GM18951 (cell line): Measurements from ENCODE around the gene TMSB10.

Experiments used
- POLR2A ChIP-seq: IDR thresholded peaks from 4 replicates; pipeline ENCODE4 v1.6.1; 2011; ENCODE audit warnings: mild to moderate bottlenecking; ENCODE audit not compliant: insufficient read length, insufficient read depth; ENCODE audit errors: extremely low read depth
- in situ Hi-C: fragments of 300-500 bp; cut with MboI; formaldehyde crosslinking; loops from one replicate; pipeline ENCODE4 v1.12.0; 2022; ENCODE audit warnings: low sequenced_read_pairs, mixed read lengths, inconsistent platforms; ENCODE audit not compliant: unreplicated experiment

The TMSB10 gene

GRCh38 chr2:84899304-84900204 lies 5.9 kb upstream of the TMSB10 start:
- in situ Hi-C loops: loop anchor here (25.0 kb wide), 1 partner anchor 388 kb away; no protein-coding TSS in a partner anchor
- TF ChIP-seq POLR2A: no peak

- in situ Hi-C loops: loop anchor here (25.0 kb wide), 1 partner anchor 386 kb away; no protein-coding TSS in a partner anchor
- no peak for TF ChIP-seq POLR2A
Measured at GRCh38 chr2:84900971-84901370, 4.5 kb upstream of the TMSB10 start.

DNA sequence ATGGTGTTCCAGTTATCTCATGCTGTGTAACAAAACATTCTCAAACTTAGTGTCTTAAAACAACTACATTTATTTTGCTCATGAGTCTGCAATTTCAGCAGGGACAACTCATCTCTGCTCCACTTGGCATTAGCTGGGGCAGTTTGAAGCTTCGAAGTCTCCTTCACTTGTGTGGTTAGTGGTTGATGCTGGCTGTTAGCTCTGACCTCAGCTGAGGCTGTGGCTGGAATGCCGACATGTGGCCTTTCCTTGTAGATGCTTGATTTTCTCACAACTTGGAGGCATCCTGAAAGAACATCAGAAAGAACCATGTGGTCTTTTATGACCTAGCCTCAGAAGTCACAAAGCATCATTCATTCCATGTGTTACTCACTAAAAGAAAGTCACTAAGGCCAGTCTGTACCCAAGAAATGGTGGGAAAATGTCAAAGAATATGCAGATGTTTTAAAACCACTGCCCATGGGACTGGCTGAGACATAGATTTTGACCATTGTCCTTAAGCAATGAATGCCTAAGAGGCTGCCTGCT lies 3.8 kb upstream of the TMSB10 start:
- in situ Hi-C loops: loop anchor here (25.0 kb wide), 1 partner anchor 386 kb away; no protein-coding TSS in a partner anchor
- TF ChIP-seq POLR2A: no peak

GRCh38 chr2:84902526-84902925 lies 2.9 kb upstream of the TMSB10 start:
- in situ Hi-C loops: loop anchor here (25.0 kb wide), 1 partner anchor 385 kb away; no protein-coding TSS in a partner anchor
- TF ChIP-seq POLR2A: no peak

- in situ Hi-C loops: loop anchor here (25.0 kb wide), 1 partner anchor 383 kb away; no protein-coding TSS in a partner anchor
- TF ChIP-seq POLR2A: no peak
Measured at GRCh38 chr2:84904151-84904550, 1.3 kb upstream of the TMSB10 start.

DNA sequence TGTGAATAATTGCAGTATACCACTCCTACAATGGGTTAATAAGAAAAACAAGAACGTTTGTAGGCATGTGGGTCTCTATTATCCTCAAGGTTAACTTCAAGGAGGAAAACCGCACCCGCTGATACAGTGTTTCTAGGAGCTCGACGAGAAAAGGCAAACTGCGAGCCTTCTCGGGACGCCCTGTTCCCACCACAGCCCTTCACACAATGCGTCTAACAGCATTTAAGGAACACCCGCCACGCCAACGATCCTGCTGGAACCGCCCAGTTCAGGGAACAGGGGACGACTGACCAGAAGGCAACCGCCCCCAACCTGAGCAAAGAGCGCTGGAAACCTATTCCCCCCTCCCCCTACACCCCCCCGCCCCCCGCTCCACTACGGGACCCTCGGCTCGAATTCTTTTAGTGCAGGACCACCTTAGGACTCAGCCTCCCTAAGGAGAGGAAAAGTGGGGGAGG lies 710 bp upstream of the TMSB10 start:
- in situ Hi-C loops: loop anchor here (25.0 kb wide), 1 partner anchor 383 kb away; no protein-coding TSS in a partner anchor
- no peak for TF ChIP-seq POLR2A

DNA sequence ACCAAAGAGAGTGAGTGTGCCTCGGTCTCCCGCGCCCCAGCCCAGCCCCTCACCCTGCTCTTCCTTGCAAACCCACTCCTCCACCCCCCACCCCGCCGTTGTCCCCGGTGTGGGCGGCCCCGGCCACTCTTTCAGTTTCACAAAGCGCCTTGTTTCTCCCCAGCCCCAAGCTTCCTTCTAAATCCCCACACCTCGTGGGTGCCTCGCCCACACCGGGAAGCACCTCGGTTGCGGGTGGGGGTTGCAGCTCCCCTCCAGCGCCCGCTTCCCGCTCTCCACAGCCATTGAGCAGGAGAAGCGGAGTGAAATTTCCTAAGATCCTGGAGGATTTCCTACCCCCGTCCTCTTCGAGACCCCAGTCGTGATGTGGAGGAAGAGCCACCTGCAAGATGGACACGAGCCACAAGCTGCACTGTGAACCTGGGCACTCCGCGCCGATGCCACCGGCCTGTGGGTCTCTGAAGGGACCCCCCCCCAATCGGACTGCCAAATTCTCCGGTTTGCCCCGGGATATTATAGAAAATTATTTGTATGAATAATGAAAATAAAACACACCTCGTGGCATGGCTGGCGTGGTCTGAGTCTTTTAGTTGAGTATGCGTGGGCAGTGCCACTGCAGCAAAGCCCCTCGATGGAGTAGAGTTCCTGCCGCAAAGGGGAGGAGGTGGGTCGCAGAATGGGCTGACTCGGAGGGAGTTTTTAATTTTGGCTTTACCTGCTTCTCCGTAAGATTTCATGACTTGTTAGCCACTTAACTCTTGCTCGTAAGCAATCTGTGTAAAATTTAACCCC lies 848 bp downstream of the TMSB10 start:
- in situ Hi-C loops: loop anchor here (25.0 kb wide), 1 partner anchor 381 kb away; no protein-coding TSS in a partner anchor
- no peak for TF ChIP-seq POLR2A

GRCh38 chr2:84906900-84907714 lies 1.7 kb downstream of the TMSB10 start:
- in situ Hi-C loops: loop anchor here (25.0 kb wide), 1 partner anchor 380 kb away; no protein-coding TSS in a partner anchor
- peak; percentile 43 for TF ChIP-seq POLR2A

DNA sequence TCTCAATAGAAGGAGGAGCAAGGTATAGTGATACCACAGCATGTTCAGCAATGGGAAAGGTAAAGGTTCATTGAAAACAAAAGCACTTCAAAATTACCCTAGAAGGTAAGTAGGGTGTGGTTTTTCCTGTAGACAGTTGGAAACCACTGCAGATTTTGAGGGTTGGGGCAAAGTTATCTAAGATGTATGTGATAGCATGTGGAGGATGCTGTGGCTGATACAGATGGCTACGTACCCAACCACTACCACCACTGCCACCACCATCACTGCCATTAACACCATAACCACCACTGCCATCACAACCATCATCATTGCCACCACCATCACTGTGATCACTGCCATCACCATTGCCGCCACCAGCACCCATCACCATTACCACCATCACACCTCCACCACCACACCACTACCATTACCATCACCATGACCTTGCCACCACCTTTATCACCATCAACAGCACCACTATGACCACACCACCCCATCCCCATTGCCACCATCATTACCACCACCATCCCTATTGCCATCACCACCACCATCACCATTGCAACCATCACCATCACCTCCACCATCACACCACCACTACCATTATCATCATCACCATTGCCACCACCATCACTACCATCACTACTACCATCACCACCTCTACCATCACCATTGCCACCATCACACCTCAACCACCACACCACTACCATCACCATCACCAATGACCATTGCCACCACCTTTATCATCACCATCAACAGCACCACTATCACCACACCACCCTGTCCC lies 3.7 kb downstream of the TMSB10 start:
- no peak for TF ChIP-seq POLR2A
- in situ Hi-C loops: loop anchor here (25.0 kb wide), 1 partner anchor 378 kb away; no protein-coding TSS in a partner anchor

GRCh38 chr2:84911135-84911678 lies 5.8 kb downstream of the TMSB10 start:
- in situ Hi-C loops: loop anchor here (25.0 kb wide), 1 partner anchor 376 kb away; no protein-coding TSS in a partner anchor
- TF ChIP-seq POLR2A: no peak

- in situ Hi-C loops: loop anchor here (25.0 kb wide), 1 partner anchor 374 kb away; no protein-coding TSS in a partner anchor
- TF ChIP-seq POLR2A: no peak
Measured at GRCh38 chr2:84912984-84913383, 7.5 kb downstream of the TMSB10 start.
